ENCODE measurements around the gene RAI14.

RAI14 gene

DNA sequence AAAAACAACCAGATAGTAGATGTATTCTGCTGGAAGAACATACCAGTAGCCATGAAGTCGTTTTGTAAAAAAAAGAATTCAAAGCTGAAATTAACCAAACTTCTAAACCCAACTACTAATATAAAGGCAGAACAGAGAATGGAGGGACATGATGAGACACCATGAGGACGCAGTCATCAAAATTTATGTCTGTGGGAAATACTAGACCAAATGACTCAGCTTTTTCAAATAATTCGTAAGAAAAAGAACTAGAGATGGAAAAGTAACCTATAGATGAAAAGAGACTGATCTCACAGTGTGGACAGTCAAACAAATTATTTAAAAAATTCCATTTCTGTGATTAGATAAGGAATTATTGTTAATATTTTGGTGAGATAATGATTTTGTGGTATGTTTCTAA, 193.1 kb downstream of the RAI14 start:
- no peak for DNase-seq (ENCODE audit: low read depth in 2 of 2)

GRCh38 chr5:34854459-34855174, 198.5 kb downstream of the RAI14 start:
- no peak for DNase-seq (ENCODE audit: low read depth in 2 of 2)

DNA sequence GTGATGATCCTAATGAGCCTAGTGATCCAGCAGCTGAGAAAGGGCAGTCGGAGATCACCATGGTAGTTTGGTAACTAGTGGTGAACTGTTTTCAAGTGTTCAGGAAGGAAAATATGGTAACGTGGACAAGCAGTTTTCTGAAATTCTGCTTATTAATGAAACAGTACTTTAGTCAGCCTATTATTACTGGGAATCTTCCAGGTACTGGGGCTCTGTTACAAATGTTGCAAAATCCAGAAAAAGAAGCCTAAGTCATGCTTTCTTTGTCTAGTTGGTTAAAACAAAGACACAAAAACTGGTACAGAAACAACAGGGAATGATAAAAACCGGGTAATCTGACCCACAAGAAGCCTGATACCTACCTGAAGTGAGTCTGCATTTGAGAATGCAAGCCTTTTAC, 201.0 kb downstream of the RAI14 start:
- DNase-seq (ENCODE audit: low read depth in 2 of 2), result no peak

DNA sequence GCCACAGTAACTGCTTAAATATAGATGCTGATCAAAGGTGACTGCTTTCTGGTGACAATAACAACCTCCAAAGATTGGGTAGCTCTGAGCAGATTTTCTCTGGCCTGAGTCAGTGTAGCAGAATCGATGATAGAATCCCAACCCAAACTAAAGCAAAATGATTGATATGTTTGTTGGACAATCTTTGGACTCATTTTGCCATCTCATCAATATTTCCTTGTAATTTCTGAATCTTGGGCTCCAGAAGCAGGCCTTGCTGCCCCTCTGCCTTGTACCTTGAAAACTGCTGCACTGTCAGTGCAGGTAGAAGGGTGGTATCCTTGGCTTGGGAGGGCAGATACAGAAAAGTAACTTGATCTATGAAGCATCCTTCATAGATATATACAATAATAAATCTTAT, 201.8 kb downstream of the RAI14 start:
- DNase-seq (ENCODE audit: low read depth in 2 of 2), result no peak

GRCh38 chr5:34858790-34859189, 202.7 kb downstream of the RAI14 start:
- no peak for DNase-seq (ENCODE audit: low read depth in 2 of 2)

DNA sequence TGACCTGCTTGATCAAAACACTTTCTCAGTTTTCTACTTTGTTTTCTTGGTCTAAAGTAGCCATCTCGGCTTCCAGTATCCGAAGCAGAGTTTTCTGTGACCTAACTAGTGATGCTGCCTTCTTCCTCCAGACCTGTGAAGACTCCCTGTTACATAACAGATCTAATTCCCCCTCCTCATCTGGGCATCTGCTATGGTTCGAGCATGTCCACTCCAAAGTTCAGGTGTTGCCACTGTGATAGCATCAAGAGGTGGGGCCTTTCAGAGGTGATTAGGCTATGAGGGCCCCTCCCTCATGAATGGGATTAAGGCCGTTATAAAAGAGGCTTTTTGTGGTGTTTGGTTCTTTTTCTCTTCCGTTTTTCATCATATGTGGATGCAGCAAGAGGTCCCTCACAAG, 203.1 kb downstream of the RAI14 start:
- no peak for DNase-seq (ENCODE audit: low read depth in 2 of 2)

DNA sequence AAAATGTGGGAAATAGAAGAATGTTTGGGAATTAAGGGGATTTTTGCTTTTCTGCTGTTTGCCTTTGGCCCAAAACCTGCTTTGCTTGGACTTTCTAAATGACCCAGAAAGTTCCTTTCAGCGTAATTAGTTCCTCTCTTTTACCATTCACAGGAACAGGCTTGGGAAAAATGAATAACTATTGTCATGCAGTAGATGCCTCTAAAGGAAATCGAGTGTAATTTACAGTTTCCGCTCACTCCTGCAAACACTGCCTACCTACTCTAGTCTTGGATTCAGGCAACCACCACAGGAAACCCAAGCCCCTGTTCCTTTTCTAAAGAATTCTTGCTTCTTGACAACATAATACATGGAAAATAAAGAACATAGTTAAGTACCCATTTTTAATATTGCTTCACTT, 207.8 kb downstream of the RAI14 start:
- DNase-seq (ENCODE audit: low read depth in 2 of 2), result no peak

DNA sequence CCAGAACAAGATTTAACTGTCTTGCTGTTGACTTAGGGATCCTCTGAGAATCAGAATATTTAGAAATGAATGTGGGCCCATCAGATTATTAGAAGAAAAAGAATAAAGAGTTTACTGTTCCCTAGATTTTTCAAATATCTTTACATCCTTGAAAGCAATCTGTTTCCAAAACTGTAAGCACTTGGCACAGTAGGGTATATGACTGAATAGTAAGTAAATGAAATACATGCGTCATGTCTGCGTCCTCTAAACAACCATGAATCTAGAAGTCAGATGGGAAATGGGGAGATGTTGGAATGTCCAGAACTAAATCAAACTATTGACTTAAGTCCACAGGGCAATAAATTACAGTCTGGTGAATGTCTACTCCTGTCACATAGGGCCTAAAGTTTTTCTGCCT, 209.0 kb downstream of the RAI14 start:
- no peak for DNase-seq (ENCODE audit: low read depth in 2 of 2)

GRCh38 chr5:34866989-34867471, 210.9 kb downstream of the RAI14 start:
- DNase-seq (ENCODE audit: low read depth in 2 of 2), result no peak

DNA sequence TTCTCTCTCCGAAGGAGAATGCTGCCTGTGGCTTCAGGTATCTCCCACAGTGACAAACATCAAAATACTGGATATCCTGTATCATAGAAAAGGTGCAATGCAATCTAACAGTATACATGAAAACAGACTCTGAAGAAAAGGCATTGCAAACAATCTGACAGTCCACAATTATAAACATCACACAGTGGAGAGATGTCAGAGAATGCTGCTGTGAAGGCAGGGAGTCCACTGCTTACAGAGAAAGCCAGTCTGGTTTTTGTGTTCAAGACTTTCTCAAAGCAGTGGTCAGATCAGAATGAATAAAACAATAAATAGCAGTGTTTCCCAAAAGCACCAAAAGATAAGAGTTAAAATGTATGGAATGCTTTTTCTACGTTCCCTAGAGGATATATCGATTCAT, 211.5 kb downstream of the RAI14 start:
- DNase-seq (ENCODE audit: low read depth in 2 of 2), result no peak

DNA sequence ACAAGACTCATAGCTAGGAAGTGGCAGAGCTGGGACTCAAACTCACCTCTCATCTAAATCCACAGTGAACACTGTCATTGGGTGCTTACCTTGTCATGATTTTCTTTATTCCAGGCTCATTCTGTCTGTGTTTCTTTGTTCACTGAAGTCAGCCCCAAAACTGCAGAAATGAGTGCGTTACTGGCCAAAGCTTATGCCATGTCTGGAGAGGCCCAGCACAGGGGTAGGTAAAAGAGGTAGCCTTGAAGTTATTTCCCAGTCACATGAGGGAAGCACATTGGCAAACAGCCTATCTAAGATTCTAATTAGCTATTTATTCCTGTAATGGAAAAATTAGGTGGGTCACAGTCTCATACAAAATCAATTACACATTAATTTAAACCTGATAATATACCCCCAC, 212.7 kb downstream of the RAI14 start:
- no peak for DNase-seq (ENCODE audit: low read depth in 2 of 2)

DNA sequence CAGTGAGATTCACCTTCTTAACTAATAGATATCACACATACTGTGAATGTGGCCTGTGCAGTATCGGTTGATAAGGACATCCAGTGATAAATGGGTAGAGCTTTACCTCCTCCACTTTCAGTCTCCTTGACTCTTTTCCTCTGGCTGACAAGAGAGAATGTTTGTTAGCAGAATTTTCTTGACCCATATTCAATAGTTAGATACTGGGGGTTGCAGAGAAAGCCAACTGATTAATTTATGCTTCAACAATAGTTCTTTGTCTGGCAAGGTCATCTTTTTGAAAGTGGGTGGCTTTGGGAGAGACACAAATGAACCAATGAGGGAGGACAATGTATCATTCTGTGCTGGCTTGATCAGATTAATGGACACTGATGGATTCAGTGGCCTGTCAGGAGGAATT, 213.1 kb downstream of the RAI14 start:
- DNase-seq (ENCODE audit: low read depth in 2 of 2), result no peak

DNA sequence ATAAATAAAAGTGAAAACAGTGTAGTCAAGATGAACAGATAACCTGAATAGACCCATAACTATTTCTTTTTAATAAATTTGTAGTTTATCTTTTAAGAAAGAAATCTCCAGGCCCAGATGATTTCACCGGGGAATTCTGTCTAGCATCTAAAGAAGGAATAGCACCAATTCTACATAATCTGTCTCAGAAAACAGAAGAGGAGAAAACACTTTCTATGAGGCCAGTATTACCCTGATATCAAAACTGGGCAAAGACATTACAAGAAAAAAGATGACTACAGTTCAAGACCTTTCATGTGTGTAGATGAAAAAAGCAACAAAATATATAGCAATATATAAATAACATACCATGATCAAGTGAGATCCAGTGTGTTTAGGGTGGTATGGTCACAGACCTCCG, 214.3 kb downstream of the RAI14 start:
- no peak for DNase-seq (ENCODE audit: low read depth in 2 of 2)

DNA sequence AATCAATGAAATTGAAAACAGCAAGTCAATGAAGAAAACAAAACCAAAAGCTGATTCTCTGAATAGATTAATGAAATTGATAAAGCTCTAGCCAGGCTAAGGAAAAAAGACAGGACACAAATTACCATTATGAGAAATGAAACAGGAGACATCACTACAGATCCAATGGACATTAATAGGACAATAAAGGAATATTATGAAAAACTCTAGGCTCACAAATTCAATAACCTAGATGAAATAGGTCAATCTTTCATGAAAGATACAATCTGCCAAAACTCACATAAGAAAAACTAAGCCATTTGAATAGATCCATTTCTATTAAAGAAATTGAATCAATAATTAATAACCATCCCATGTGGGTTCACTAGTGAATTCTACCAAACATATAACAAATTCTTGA, 220.1 kb downstream of the RAI14 start:
- no peak for DNase-seq (ENCODE audit: low read depth in 2 of 2)

- no peak for DNase-seq (ENCODE audit: low read depth in 2 of 2)
These were observed 225.1 kb downstream of the RAI14 start for GRCh38 chr5:34881246-34881645.

Measured in stimulated activated CD4-positive, alpha-beta T cell treated with anti-CD3 and anti-CD28 coated beads, Interleukin-1b, Interleukin-23, amount 100 ng/mL, for 1 hour (primary cell).